Hepatocyte (in vitro differentiated cells): ENCODE data around the gene ERCC3. TPM values are rescaled to one million over a fixed set of nuclear protein-coding genes. Genes with fewer than 3 reads are reported as not detected.
A peak's percentile ranks its signal among the peaks of the same experiment; 100 is the strongest.

Experiments used
- DNase-seq: peaks from one replicate; pipeline ENCODE4 v3.0.0-alpha.2; 2016; ENCODE audit warnings: low spot score
- H2AFZ ChIP-seq: fragments of 200-600 bp; sonication (generic); 2 replicates; pipeline ENCODE4 v1.6.0; 2016; ENCODE audit warnings: antibody characterized with exemption, mild to moderate bottlenecking
- H3K27ac ChIP-seq: fragments of 200-600 bp; sonication (generic); 2 replicates; pipeline ENCODE4 v1.5.1; 2016; ENCODE audit warnings: mild to moderate bottlenecking
- H3K27me3 ChIP-seq: fragments of 200-600 bp; sonication (generic); 2 replicates; pipeline ENCODE4 v1.6.1; 2016
- H3K36me3 ChIP-seq: fragments of 200-600 bp; sonication (generic); replicated peaks from 2 replicates; pipeline ENCODE4 v1.5.1; 2016; ENCODE audit warnings: low read depth; ENCODE audit not compliant: insufficient read depth
- H3K4me1 ChIP-seq: fragments of 200-600 bp; sonication (generic); 2 replicates; pipeline ENCODE4 v1.5.1; 2016; ENCODE audit warnings: mild to moderate bottlenecking, moderate library complexity; ENCODE audit not compliant: insufficient read depth
- H3K4me2 ChIP-seq: fragments of 200-600 bp; sonication (generic); 2 replicates; pipeline ENCODE4 v1.6.0; 2016
- H3K4me3 ChIP-seq: fragments of 200-600 bp; sonication (generic); 2 replicates; pipeline ENCODE4 v1.5.1; 2016; ENCODE audit warnings: mild to moderate bottlenecking
- H3K79me2 ChIP-seq: fragments of 200-600 bp; sonication (generic); 2 replicates; pipeline ENCODE4 v1.6.0; 2017; ENCODE audit warnings: mild to moderate bottlenecking
- H3K9me2 ChIP-seq: fragments of 200-600 bp; sonication (generic); replicated peaks from 2 replicates; pipeline ENCODE4 v1.6.0; 2017; ENCODE audit warnings: mild to moderate bottlenecking; ENCODE audit not compliant: insufficient read depth
- H3K9me3 ChIP-seq: fragments of 200-600 bp; sonication (generic); 2 replicates; pipeline ENCODE4 v1.5.1; 2016; ENCODE audit warnings: low read depth, mild to moderate bottlenecking
- H4K20me1 ChIP-seq: fragments of 200-600 bp; sonication (generic); 2 replicates; pipeline ENCODE4 v1.6.0; 2016; ENCODE audit warnings: mild to moderate bottlenecking; ENCODE audit not compliant: insufficient read depth, poor library complexity, severe bottlenecking
- EZH2 ChIP-seq: fragments of 200-600 bp; sonication (generic); IDR thresholded peaks from 2 replicates; pipeline ENCODE4 v1.6.1; 2016; ENCODE audit warnings: antibody characterized with exemption, mild to moderate bottlenecking, borderline replicate concordance
- EZH2phosphoT487 ChIP-seq: fragments of 200-600 bp; sonication (generic); IDR thresholded peaks from one replicate; pipeline ENCODE4 v1.6.1; 2018; ENCODE audit warnings: antibody characterized with exemption, mild to moderate bottlenecking, low read depth, moderate library complexity; ENCODE audit not compliant: unreplicated experiment, severe bottlenecking
- WGBS: methylation state at CpG from one replicate; pipeline ENCODE4 v1.1.6; 2016; ENCODE audit warnings: low lambda C conversion rate; ENCODE audit errors: missing lambda C conversion rate; 5-methylcytosine and 5-hydroxymethylcytosine counted together
- polyA plus RNA-seq: library from polyadenylated mRNA; unstranded; fragments of >200 nt; fragmentation: Nextera tagmentation; extraction: Ambion mirVana; gene quantifications from 2 replicates; pipeline ENCODE4 v1.2.1, GENCODE V29; 2016
- small RNA-seq: library from RNA; depleted of rRNA; stranded (forward); fragments of <200 nt; gene quantifications from one replicate; pipeline ENCODE3, GENCODE V24; 2014
- total RNA-seq: library from RNA; depleted of rRNA; stranded (reverse); fragments of >200 nt; gene quantifications from 2 replicates; pipeline ENCODE4 v1.2.3, GENCODE V29; 2014
- TF ChIP-seq, protein P1 (sequence below): fragments of 200-600 bp; sonication (generic); IDR thresholded peaks from 2 replicates; pipeline ENCODE4 v1.5.1; 2016; ENCODE audit warnings: antibody characterized with exemption, mild to moderate bottlenecking; ENCODE audit not compliant: poor library complexity

The ERCC3 gene
- total and polyA plus RNA-seq, 2 experiments from 2014 or later: 40.7 to 43.5 TPM

GRCh38 chr2:127208313-127208712, 85.6 kb downstream of the ERCC3 start:
- no peak overlapping the region for H3K4me3 ChIP-seq
- H3K27ac ChIP-seq: no peak overlapping the region
- no peak overlapping the region for H2AFZ ChIP-seq
- H3K9me3 ChIP-seq: no peaks in the 10 kb centered on the region
- H3K79me2 ChIP-seq: no peaks in the 10 kb centered on the region
- no peaks in the 10 kb centered on the region for H3K9me2 ChIP-seq
- H3K36me3 ChIP-seq: no peaks in the 10 kb centered on the region
- H4K20me1 ChIP-seq: no peaks in the 10 kb centered on the region
- no peak for TF ChIP-seq EZH2
- TF ChIP-seq, protein P1, sequence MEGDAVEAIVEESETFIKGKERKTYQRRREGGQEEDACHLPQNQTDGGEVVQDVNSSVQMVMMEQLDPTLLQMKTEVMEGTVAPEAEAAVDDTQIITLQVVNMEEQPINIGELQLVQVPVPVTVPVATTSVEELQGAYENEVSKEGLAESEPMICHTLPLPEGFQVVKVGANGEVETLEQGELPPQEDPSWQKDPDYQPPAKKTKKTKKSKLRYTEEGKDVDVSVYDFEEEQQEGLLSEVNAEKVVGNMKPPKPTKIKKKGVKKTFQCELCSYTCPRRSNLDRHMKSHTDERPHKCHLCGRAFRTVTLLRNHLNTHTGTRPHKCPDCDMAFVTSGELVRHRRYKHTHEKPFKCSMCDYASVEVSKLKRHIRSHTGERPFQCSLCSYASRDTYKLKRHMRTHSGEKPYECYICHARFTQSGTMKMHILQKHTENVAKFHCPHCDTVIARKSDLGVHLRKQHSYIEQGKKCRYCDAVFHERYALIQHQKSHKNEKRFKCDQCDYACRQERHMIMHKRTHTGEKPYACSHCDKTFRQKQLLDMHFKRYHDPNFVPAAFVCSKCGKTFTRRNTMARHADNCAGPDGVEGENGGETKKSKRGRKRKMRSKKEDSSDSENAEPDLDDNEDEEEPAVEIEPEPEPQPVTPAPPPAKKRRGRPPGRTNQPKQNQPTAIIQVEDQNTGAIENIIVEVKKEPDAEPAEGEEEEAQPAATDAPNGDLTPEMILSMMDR: no peak
- no peak for TF ChIP-seq EZH2phosphoT487
- DNase-seq: peak; percentile 40
- WGBS: 41% methylated on average over 4 of the region's 4 CpGs
- no peaks in the 10 kb centered on the region for H3K4me1 ChIP-seq
- no peaks in the 10 kb centered on the region for H3K27me3 ChIP-seq
- H3K4me2 ChIP-seq: no peak overlapping the region

Small RNA genes lying within 50 kb of the gene (small RNA-seq; reads per million reads assigned to genes)
- not detected for gene RNU6-1147P

Other genes starting within 250 kb of the ERCC3 start
- 107 and 109 TPM in 2 replicates for gene BIN1, start 187.0 kb downstream of the ERCC3 start, total RNA-seq
- 113 and 122 TPM in 2 replicates for gene BIN1, start 187.0 kb downstream of the ERCC3 start, polyA plus RNA-seq
- 0.56 and 1.2 TPM in 2 replicates for gene CYP27C1, start 73.8 kb downstream of the ERCC3 start, total RNA-seq
- 1.3 and 1.4 TPM in 2 replicates for gene CYP27C1, start 73.8 kb downstream of the ERCC3 start, polyA plus RNA-seq
- 42.9 and 52.5 TPM in 2 replicates for gene MAP3K2, start 93.8 kb upstream of the ERCC3 start, total RNA-seq
- 28.5 and 35.7 TPM in 2 replicates for gene MAP3K2, start 93.8 kb upstream of the ERCC3 start, polyA plus RNA-seq
- gene PROC, start 124.3 kb upstream of the ERCC3 start, total RNA-seq: 42.6 and 62.3 TPM in 2 replicates
- 48.9 and 70.2 TPM in 2 replicates for gene PROC, start 124.3 kb upstream of the ERCC3 start, polyA plus RNA-seq
- 45.9 and 58.5 TPM in 2 replicates for gene IWS1, start 232.3 kb upstream of the ERCC3 start, total RNA-seq
- gene IWS1, start 232.3 kb upstream of the ERCC3 start, polyA plus RNA-seq: 47.8 and 49.3 TPM in 2 replicates
- 17.6 and 20.1 TPM in 2 replicates for gene MYO7B, start 241.5 kb upstream of the ERCC3 start, total RNA-seq
- gene MYO7B, start 241.5 kb upstream of the ERCC3 start, polyA plus RNA-seq: 12.6 and 17.6 TPM in 2 replicates